HepG2 (cell line): ENCODE measurements around the gene HEY2. TPM values are rescaled to one million over a fixed set of nuclear protein-coding genes. Genes with fewer than 3 reads are reported as not detected.

ENCODE experiments used
- CSRNP2 ChIP-seq: sonication (generic); formaldehyde crosslinking; conservative IDR thresholded peaks from 2 replicates; pipeline ENCODE4 v1.8.0; 2022; ENCODE audit warnings: low read depth, missing genetic modification reagents
- ELF1 ChIP-seq: sonication (generic); formaldehyde crosslinking; IDR thresholded peaks from 2 replicates; pipeline ENCODE4 v1.4.0; 2020; ENCODE audit warnings: missing genetic modification reagents
- ELK4 ChIP-seq: sonication (generic); formaldehyde crosslinking; IDR thresholded peaks from 2 replicates; pipeline ENCODE4 v1.9.0; 2021; ENCODE audit warnings: missing genetic modification reagents, borderline replicate concordance
- ETV6 ChIP-seq: sonication (generic); formaldehyde crosslinking; conservative IDR thresholded peaks from 2 replicates; pipeline ENCODE4 v1.4.0; 2020; ENCODE audit warnings: missing genetic modification reagents
- HOMEZ ChIP-seq: IDR thresholded peaks from 2 replicates; pipeline ENCODE4 v1.6.1; 2016; ENCODE audit warnings: low read depth
- KAT8 ChIP-seq: IDR thresholded peaks from 2 replicates; pipeline ENCODE4 v1.6.1; 2016; ENCODE audit warnings: missing genetic modification reagents, missing compliant biosample characterization
- KDM1A ChIP-seq: IDR thresholded peaks from 2 replicates; pipeline ENCODE4 v1.6.1; 2016; ENCODE audit warnings: missing compliant biosample characterization
- KMT2B ChIP-seq: IDR thresholded peaks from 2 replicates; pipeline ENCODE4 v1.6.1; 2016; ENCODE audit warnings: missing genetic modification reagents, missing compliant biosample characterization
- MEF2D ChIP-seq: sonication (generic); formaldehyde crosslinking; IDR thresholded peaks from 2 replicates; pipeline ENCODE4 v1.5.1; 2020; ENCODE audit warnings: mild to moderate bottlenecking, missing genetic modification reagents
- MEIS2 ChIP-seq: sonication (generic); formaldehyde crosslinking; IDR thresholded peaks from 2 replicates; pipeline ENCODE4 v1.9.0; 2021; ENCODE audit warnings: mild to moderate bottlenecking, missing genetic modification reagents
- MIER3 ChIP-seq: IDR thresholded peaks from 2 replicates; pipeline ENCODE4 v1.6.1; 2016; ENCODE audit warnings: missing compliant biosample characterization, borderline replicate concordance
- NR0B2 ChIP-seq: sonication (generic); formaldehyde crosslinking; IDR thresholded peaks from 2 replicates; pipeline ENCODE4 v1.4.0; 2020; ENCODE audit warnings: mild to moderate bottlenecking, missing genetic modification reagents
- PITX1 ChIP-seq: sonication (generic); formaldehyde crosslinking; IDR thresholded peaks from 2 replicates; pipeline ENCODE4 v1.5.1; 2020; ENCODE audit warnings: mild to moderate bottlenecking, missing genetic modification reagents
- RCOR2 ChIP-seq: IDR thresholded peaks from 2 replicates; pipeline ENCODE4 v1.6.1; 2016; ENCODE audit warnings: missing biosample characterization, missing genetic modification reagents
- SIX4 ChIP-seq: sonication (generic); formaldehyde crosslinking; IDR thresholded peaks from 2 replicates; pipeline ENCODE4 v1.4.0; 2020; ENCODE audit warnings: missing genetic modification reagents
- ZBTB2 ChIP-seq: sonication (generic); formaldehyde crosslinking; IDR thresholded peaks from 2 replicates; pipeline ENCODE4 v1.8.0; 2022; ENCODE audit warnings: low read depth, missing genetic modification reagents
- ZNF274 ChIP-seq: sonication (generic); formaldehyde crosslinking; IDR thresholded peaks from 2 replicates; pipeline ENCODE4 v1.5.1; 2020; ENCODE audit warnings: mild to moderate bottlenecking, missing genetic modification reagents
- ZNF292 ChIP-seq: sonication (generic); formaldehyde crosslinking; IDR thresholded peaks from 2 replicates; pipeline ENCODE4 v1.8.1; 2022; ENCODE audit warnings: mild to moderate bottlenecking, low read depth, missing genetic modification reagents, borderline replicate concordance
- polyA plus RNA-seq, 8 experiments: library from polyadenylated mRNA; depleted of rRNA in 3 of 8; stranded (reverse) in 7 of 8; unstranded in 1 of 8; fragments of >200 nt; fragmentation: Illumina TruSeq in 4 of 8; extraction: Trizol in 4 of 8; gene quantifications; 2 replicates each; pipeline versions ENCODE4 v1.2.1 to v1.2.3, GENCODE V29; 2011 to 2016; ENCODE audit warnings: low read depth in 4 of 8, missing spikeins in 1 of 8, mixed read lengths in 1 of 8; ENCODE audit not compliant: insufficient read depth in 1 of 8
- total RNA-seq, 5 experiments: library from RNA; depleted of rRNA; stranded (reverse); fragments of >200 nt; fragmentation: Illumina TruSeq; extraction: Trizol; gene quantifications; 2 replicates each; pipeline ENCODE4 v1.2.3, GENCODE V29; 2016; ENCODE audit warnings: low read depth in 1 of 5
- TF ChIP-seq, protein P1 (sequence below): sonication (generic); formaldehyde crosslinking; IDR thresholded peaks from 2 replicates; pipeline ENCODE4 v1.5.1; 2020; ENCODE audit warnings: missing genetic modification reagents, mild to moderate bottlenecking, borderline replicate concordance

HEY2 gene
- total and polyA plus RNA-seq, 2 of the 13 experiments (the other 11 are each of a cell fraction or from before 2014, with no cell fraction given), result 0.04 TPM

- TF ChIP-seq, protein P1, sequence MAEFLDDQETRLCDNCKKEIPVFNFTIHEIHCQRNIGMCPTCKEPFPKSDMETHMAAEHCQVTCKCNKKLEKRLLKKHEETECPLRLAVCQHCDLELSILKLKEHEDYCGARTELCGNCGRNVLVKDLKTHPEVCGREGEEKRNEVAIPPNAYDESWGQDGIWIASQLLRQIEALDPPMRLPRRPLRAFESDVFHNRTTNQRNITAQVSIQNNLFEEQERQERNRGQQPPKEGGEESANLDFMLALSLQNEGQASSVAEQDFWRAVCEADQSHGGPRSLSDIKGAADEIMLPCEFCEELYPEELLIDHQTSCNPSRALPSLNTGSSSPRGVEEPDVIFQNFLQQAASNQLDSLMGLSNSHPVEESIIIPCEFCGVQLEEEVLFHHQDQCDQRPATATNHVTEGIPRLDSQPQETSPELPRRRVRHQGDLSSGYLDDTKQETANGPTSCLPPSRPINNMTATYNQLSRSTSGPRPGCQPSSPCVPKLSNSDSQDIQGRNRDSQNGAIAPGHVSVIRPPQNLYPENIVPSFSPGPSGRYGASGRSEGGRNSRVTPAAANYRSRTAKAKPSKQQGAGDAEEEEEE (CRISPR knock-in tag), result 0 out of 2 replicates have a peak, but pooled peaks have one; percentile 37
- TF ChIP-seq ZNF292 (CRISPR knock-in tag) (peak; percentile 85), MEIS2 (CRISPR knock-in tag) (peak; percentile 15; the same call in 1 of the 2 replicates), ZNF274 (CRISPR knock-in tag) (0 out of 2 replicates have a peak, but pooled peaks have one; percentile 15), RCOR2 (peak; percentile 54; the same call in 1 of the 2 replicates), ELK4 (CRISPR knock-in tag) (no peak), NR0B2 (CRISPR knock-in tag) (no peak), HOMEZ (no peak), PITX1 (CRISPR knock-in tag) (peak; percentile 67; the same call in 1 of the 2 replicates), ETV6 (CRISPR knock-in tag) (no peak), KDM1A (CRISPR knock-in tag) (no peak), CSRNP2 (CRISPR knock-in tag) (no peak), KAT8 (CRISPR knock-in tag) (peak; percentile 50; the same call in 1 of the 2 replicates), MIER3 (CRISPR knock-in tag) (no peak; the same call in 1 of the 2 replicates), ELF1 (peak; percentile 7; the same call in 1 of the 2 replicates), MEF2D (CRISPR knock-in tag) (peak; percentile 65), SIX4 (CRISPR knock-in tag) (0 out of 2 replicates have a peak, but pooled peaks have one; percentile 29), ZBTB2 (no peak), KMT2B (peak; percentile 74)
Measured at GRCh38 chr6:125789576-125790357, 40.3 kb downstream of the HEY2 start (continued).
